ENCODE measurements around the gene PCOLCE2. TPM values are rescaled to one million over a fixed set of nuclear protein-coding genes. Genes with fewer than 3 reads are reported as not detected.

The PCOLCE2 gene
- total and polyA plus RNA-seq, 2 of the 8 experiments (the other 6 are each of a cell fraction or from before 2014, with no cell fraction given): 11.1 to 12.6 TPM

DNA sequence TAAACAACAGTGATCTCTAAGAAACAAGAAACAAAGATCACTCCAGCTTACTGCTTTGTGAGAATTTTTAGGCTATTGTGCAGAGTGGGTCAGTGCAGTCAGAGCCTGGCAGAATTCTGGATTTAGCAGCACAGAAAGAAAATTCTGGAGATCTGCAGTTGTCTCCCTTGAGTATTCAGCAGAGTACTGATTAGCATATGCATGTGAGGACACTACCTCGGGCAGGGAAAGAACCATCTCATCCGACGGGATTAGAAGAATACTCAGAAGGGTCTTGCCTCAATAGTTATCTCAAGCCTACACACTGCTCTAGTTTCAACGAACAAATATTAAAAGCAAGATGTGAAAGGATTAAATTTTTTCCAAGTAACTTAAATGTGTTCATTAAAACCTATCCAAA lies 94.4 kb downstream of the PCOLCE2 start:
- no peak overlapping the region for H4K8ac ChIP-seq (ENCODE audit: extremely low read depth, insufficient read depth, low read length)
- no peak overlapping the region for H2BK12ac ChIP-seq (ENCODE audit: low read depth, low read length)
- no peaks in the 10 kb centered on the region for H3K27me3 ChIP-seq (replicated peaks in 1 of 4; ENCODE audit: control insufficient read depth in 3 of 4, extremely low read depth in 1 of 4, insufficient read depth in 3 of 4, low read length in 3 of 4)
- H3K9ac ChIP-seq (replicated peaks in 1 of 4; ENCODE audit: extremely low read depth in 1 of 4, low read depth in 3 of 4, low read length in 3 of 4): no peak overlapping the region
- H2AFZ ChIP-seq (ENCODE audit: low read length): no peak overlapping the region
- H3K4me3 ChIP-seq (ENCODE audit: extremely low read depth in 1 of 4, insufficient read depth in 2 of 4, low read depth in 3 of 4, low read length in 4 of 4): no peak overlapping the region
- no peak overlapping the region for H3K14ac ChIP-seq (ENCODE audit: insufficient read length)
- H3K18ac ChIP-seq (ENCODE audit: extremely low read depth, low read length): no peak overlapping the region
- H3K4me1 ChIP-seq (replicated peaks in 1 of 4; ENCODE audit: control insufficient read depth in 3 of 4, insufficient read depth in 4 of 4, low read length in 3 of 4): peaks cover 0 to 3% (median 3%) of the 10 kb centered on the region in 4 experiments; a peak in 3 of 7 replicates
- no peaks in the 10 kb centered on the region for H3K23me2 ChIP-seq (ENCODE audit: low read depth, low read length)
- H2BK20ac ChIP-seq (ENCODE audit: low read length): no peak overlapping the region
- WGBS, 2 experiments (ENCODE audit: extremely low coverage in 1 of 2, insufficient coverage in 1 of 2, insufficient read length in 1 of 2, insufficient replicate concordance in 2 of 2, low coverage in 1 of 2, low lambda C conversion rate in 2 of 2, missing lambda C conversion rate in 1 of 2): 65% methylated on average over 4 of the region's 4 CpGs; no CpG with 5 or more reads in 1 of the 2 experiments
- no peak overlapping the region for H2BK15ac ChIP-seq (ENCODE audit: low read length)
- no peaks in the 10 kb centered on the region for H4K20me1 ChIP-seq (replicated peaks in 1 of 2; ENCODE audit: control insufficient read depth in 1 of 2, insufficient read depth in 2 of 2, low read length in 2 of 2)
- ChIA-PET CTCF (ENCODE audit: partially characterized antibody) (interaction anchor here (1.0 kb wide), 1 partner anchor 34 kb away, joined by 5 read pairs; no protein-coding TSS in a partner anchor), POLR2A (ENCODE audit: partially characterized antibody) (no interaction called here)
- no peaks in the 10 kb centered on the region for H3K36me3 ChIP-seq (ENCODE audit: control insufficient read depth in 2 of 4, insufficient read depth in 4 of 4, low read length in 3 of 4)
- H2BK120ac ChIP-seq (replicated peaks; ENCODE audit: low read depth, low read length): no peak overlapping the region
- H4K91ac ChIP-seq (replicated peaks; ENCODE audit: insufficient read length, low read length): no peak overlapping the region
- no peak overlapping the region for H3K4ac ChIP-seq (replicated peaks; ENCODE audit: insufficient read length, low read depth, low read length)
- H3K79me2 ChIP-seq (ENCODE audit: control insufficient read depth in 1 of 2, insufficient read depth in 2 of 2, low read length in 2 of 2): no peaks in the 10 kb centered on the region
- no peaks in the 10 kb centered on the region for H3K9me3 ChIP-seq (ENCODE audit: insufficient read depth in 2 of 2, low read depth in 1 of 2, low read length in 1 of 2)
- FAIRE-seq (peak; percentile 79), DNase-seq (ENCODE audit: low read depth in 1 of 2, low spot score in 2 of 2) (no peak)
- H2BK5ac ChIP-seq (ENCODE audit: low read depth, low read length): no peak overlapping the region
- H2AK5ac ChIP-seq (ENCODE audit: low read depth, low read length): no peak overlapping the region
- H3K79me1 ChIP-seq (ENCODE audit: low read depth, low read length): no peaks in the 10 kb centered on the region
- H3K56ac ChIP-seq (replicated peaks; ENCODE audit: insufficient read length, low read depth, low read length): no peak overlapping the region
- no peak overlapping the region for H3K4me2 ChIP-seq (ENCODE audit: insufficient read depth in 1 of 2, low read depth in 2 of 2, low read length in 2 of 2)
- H3K27ac ChIP-seq (ENCODE audit: low read depth, low read length): no peak overlapping the region
- H3K23ac ChIP-seq (ENCODE audit: insufficient read length): no peak overlapping the region
- no peak overlapping the region for H4K5ac ChIP-seq (ENCODE audit: insufficient read length, low read depth, low read length)
- no peak for TF ChIP-seq SIN3A (conservative IDR thresholded peaks at IDR 0.05 in 1 of 2, IDR thresholded peaks at IDR 0.05 in 1 of 2; ENCODE audit: low read depth in 1 of 2, low read length in 2 of 2)
- TF ChIP-seq SP2 (IDR thresholded peaks at IDR 0.05; ENCODE audit: low read length): no peak
- TF ChIP-seq NANOG (IDR thresholded peaks at IDR 0.05; ENCODE audit: insufficient read depth, low read depth, low read length, poor library complexity, severe bottlenecking): no peak
- TF ChIP-seq ZNF274 (IDR thresholded peaks at IDR 0.05; ENCODE audit: borderline replicate concordance, extremely low read depth, low read length): no peak
- no peak for TF ChIP-seq RBBP5 (IDR thresholded peaks at IDR 0.05; ENCODE audit: borderline replicate concordance, low read depth, low read length)
- TF ChIP-seq NRF1 (IDR thresholded peaks at IDR 0.05; ENCODE audit: low read depth, low read length): no peak
- TF ChIP-seq SUZ12 (IDR thresholded peaks at IDR 0.05; ENCODE audit: low read length): no peak
- no peak for TF ChIP-seq BACH1 (IDR thresholded peaks at IDR 0.05; ENCODE audit: low read length)
- no peak for TF ChIP-seq EZH2 (IDR thresholded peaks at IDR 0.05; ENCODE audit: low read depth, low read length, severe bottlenecking)
- no peak for TF ChIP-seq SRF (IDR thresholded peaks at IDR 0.05; ENCODE audit: low read depth, low read length)
- TF ChIP-seq CREB1 (IDR thresholded peaks at IDR 0.05): no peak
- TF ChIP-seq YY1 (IDR thresholded peaks at IDR 0.05; ENCODE audit: low read depth, low read length): no peak
- no peak for TF ChIP-seq CBX5 (IDR thresholded peaks at IDR 0.05; ENCODE audit: low read depth, low read length)
- TF ChIP-seq SP1 (IDR thresholded peaks at IDR 0.05; ENCODE audit: low read depth, low read length): no peak

All from H1 (cell line).